Neural crest cell (in vitro differentiated cells): ENCODE results near the gene LAMA3. TPM values are rescaled to one million over a fixed set of nuclear protein-coding genes. Genes with fewer than 3 reads are reported as not detected.

Experiments used
- DNase-seq: peaks from one replicate; pipeline ENCODE4 v3.0.0; 2021; ENCODE audit warnings: low read depth, mixed read lengths, low spot score
- H3K27ac Mint-ChIP-seq: one replicate; pipeline ENCODE4 v1.8.0; 2021; ENCODE audit warnings: mild to moderate bottlenecking, mixed read lengths; ENCODE audit not compliant: unreplicated experiment
- H3K27me3 Mint-ChIP-seq: 2 replicates; pipeline ENCODE4 v1.8.0; 2021; ENCODE audit warnings: low read depth, mild to moderate bottlenecking, mixed read lengths
- H3K36me3 Mint-ChIP-seq: 2 replicates; pipeline ENCODE4 v1.8.0; 2021; ENCODE audit warnings: low read depth, mild to moderate bottlenecking, mixed read lengths
- H3K4me1 Mint-ChIP-seq: 2 replicates; pipeline ENCODE4 v1.8.0; 2021; ENCODE audit warnings: mixed read lengths
- H3K4me3 Mint-ChIP-seq: one replicate; pipeline ENCODE4 v1.8.0; 2021; ENCODE audit warnings: mild to moderate bottlenecking, mixed read lengths
- H3K9me3 Mint-ChIP-seq: 2 replicates; pipeline ENCODE4 v1.8.0; 2021; ENCODE audit warnings: mixed read lengths
- total RNA-seq: library from RNA; stranded (reverse); gene quantifications from 2 replicates; pipeline ENCODE4 v1.2.1, GENCODE V29; 2021
- TF ChIP-seq, protein P1 (sequence below): fragments of 200-600 bp; sonication (generic); conservative IDR thresholded peaks from 2 replicates; pipeline ENCODE4 v1.5.0; 2021; ENCODE audit warnings: antibody characterized with exemption, mild to moderate bottlenecking

Gene LAMA3
- total RNA-seq, 1 donor from 2014 or later, result 0.35 TPM

GRCh38 chr18:23645568-23646175 lies 43.6 kb upstream of the LAMA3 start:
- Mint-ChIP-seq H3K4me3 (no peak overlapping the region), H3K27me3 (peaks cover 4% of the 10 kb centered on the region), H3K36me3 (no peaks in the 10 kb centered on the region), H3K4me1 (peaks cover 10% of the 10 kb centered on the region), H3K9me3 (no peaks in the 10 kb centered on the region), H3K27ac (no peak overlapping the region)
- TF ChIP-seq, protein P1, sequence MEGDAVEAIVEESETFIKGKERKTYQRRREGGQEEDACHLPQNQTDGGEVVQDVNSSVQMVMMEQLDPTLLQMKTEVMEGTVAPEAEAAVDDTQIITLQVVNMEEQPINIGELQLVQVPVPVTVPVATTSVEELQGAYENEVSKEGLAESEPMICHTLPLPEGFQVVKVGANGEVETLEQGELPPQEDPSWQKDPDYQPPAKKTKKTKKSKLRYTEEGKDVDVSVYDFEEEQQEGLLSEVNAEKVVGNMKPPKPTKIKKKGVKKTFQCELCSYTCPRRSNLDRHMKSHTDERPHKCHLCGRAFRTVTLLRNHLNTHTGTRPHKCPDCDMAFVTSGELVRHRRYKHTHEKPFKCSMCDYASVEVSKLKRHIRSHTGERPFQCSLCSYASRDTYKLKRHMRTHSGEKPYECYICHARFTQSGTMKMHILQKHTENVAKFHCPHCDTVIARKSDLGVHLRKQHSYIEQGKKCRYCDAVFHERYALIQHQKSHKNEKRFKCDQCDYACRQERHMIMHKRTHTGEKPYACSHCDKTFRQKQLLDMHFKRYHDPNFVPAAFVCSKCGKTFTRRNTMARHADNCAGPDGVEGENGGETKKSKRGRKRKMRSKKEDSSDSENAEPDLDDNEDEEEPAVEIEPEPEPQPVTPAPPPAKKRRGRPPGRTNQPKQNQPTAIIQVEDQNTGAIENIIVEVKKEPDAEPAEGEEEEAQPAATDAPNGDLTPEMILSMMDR, result no peak
- DNase-seq, result no peak

GRCh38 chr18:23646282-23646681 lies 43.0 kb upstream of the LAMA3 start:
- TF ChIP-seq, protein P1, result no peak
- Mint-ChIP-seq H3K27ac (no peak overlapping the region), H3K4me1 (peaks cover 15% of the 10 kb centered on the region), H3K9me3 (no peaks in the 10 kb centered on the region), H3K4me3 (no peak overlapping the region), H3K27me3 (peaks cover 4% of the 10 kb centered on the region), H3K36me3 (no peaks in the 10 kb centered on the region)
- no peak for DNase-seq

GRCh38 chr18:23648456-23648855 lies 40.8 kb upstream of the LAMA3 start:
- H3K36me3 Mint-ChIP-seq, result no peaks in the 10 kb centered on the region
- no peaks in the 10 kb centered on the region for H3K9me3 Mint-ChIP-seq
- peaks cover 4% of the 10 kb centered on the region for H3K27me3 Mint-ChIP-seq
- no peak overlapping the region for H3K27ac Mint-ChIP-seq
- DNase-seq, result no peak
- TF ChIP-seq, protein P1, result no peak
- peaks cover 21% of the 10 kb centered on the region for H3K4me1 Mint-ChIP-seq
- H3K4me3 Mint-ChIP-seq, result no peak overlapping the region

DNA sequence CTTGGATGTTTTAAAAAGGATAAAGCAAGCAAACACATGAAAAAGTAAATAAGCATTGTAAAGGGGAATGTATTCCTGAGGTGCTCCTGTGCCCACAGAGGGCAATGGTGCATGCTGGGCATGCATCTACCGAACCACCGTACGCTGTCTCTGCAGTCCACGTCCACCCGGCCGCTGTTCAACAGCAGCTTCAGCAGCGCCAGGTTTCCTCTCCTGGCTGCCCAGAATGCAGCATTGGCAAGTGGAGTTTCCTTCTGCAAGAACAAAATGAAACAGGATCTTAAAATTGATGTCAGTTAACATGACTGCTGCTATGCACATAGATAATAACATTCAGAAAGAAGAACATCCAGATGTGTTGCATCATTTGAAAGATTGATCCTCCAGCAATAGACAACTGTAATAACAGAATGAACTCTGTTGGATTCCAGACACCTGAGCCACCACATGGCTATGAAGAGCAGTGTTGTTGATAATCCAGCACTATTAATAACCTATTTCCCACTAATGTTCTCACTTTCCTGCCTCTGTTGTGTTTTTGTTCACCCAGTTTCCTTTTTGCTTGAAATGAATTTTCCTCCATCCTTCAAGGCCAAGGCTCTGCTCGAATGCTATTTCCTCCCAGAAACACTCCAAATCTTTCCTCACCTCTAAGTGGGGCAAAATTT lies 40.2 kb upstream of the LAMA3 start:
- no peak overlapping the region for H3K4me3 Mint-ChIP-seq

DNA sequence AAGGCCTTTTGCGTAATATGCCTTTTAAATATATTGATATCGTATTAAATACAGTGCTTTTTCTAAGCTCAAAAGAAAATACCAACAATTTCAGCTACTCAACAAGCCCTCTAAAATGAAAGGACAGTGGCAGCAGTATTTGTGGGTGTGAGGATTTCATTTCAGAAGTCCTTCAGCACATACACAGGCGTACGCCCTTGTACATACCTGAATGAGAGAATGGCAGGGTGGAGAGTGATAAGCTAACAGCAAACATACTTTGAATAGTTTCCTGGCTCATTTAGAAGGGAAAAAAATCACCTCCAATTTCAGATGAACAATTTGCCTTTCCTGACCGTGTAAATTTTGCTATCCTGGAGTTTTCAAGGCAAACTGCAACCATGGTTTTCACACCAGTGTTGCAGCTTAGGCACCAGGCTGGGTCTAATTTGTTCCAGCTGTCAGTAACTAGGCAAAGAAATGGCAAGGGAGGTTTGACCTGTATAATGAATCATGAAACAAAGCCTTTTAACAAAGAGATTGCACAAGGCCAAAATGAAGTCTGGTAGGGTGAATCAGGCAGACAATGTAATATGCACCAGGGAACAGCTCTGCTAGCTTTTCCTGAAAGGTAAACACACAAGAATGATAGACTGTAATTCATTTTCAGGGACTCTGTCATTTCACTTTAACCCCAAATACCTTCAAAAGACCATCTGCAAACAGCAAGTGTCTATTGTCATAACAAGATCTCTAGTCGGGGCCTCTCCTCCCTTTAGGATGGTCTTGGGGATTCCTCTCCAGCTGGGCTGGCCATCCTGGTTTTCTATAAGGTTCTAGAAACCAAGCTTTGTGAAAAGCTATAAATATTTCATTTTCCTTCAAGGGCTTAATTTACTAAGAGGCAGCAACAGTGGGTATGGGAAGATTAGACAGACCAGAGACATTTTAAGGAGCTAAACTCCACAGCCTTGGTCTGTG lies 38.0 kb upstream of the LAMA3 start:
- Mint-ChIP-seq H3K27me3 (peaks cover 4% of the 10 kb centered on the region), H3K9me3 (no peaks in the 10 kb centered on the region), H3K27ac (no peak overlapping the region), H3K36me3 (no peaks in the 10 kb centered on the region), H3K4me3 (no peak overlapping the region), H3K4me1 (peaks cover 21% of the 10 kb centered on the region)
- TF ChIP-seq, protein P1, result no peak
- DNase-seq, result no peak

More for the DNA sequence above, 40.2 kb upstream of the LAMA3 start:
- DNase-seq, result no peak
- H3K27me3 Mint-ChIP-seq, result peaks cover 4% of the 10 kb centered on the region
- no peaks in the 10 kb centered on the region for H3K36me3 Mint-ChIP-seq
- no peaks in the 10 kb centered on the region for H3K9me3 Mint-ChIP-seq
- peak overlapping the region; percentile 65 for H3K27ac Mint-ChIP-seq
- TF ChIP-seq, protein P1, result no peak
- peaks cover 21% of the 10 kb centered on the region for H3K4me1 Mint-ChIP-seq
